Measurements from ENCODE around the gene ZNF691.

- TF ChIP-seq CTCF (conservative IDR thresholded peaks at IDR 0.05; ENCODE audit: low read depth, low read length) (no peak), EZH2 (IDR thresholded peaks at IDR 0.05; ENCODE audit: borderline replicate concordance, low read depth, low read length, poor library complexity, severe bottlenecking) (no peak)
Measured at GRCh38 chr1:42845193-42845592, 1.2 kb upstream of the ZNF691 start.

Measured in A673 (cell line).